Mesenchymal stem cell (in vitro differentiated cells and primary cell): ENCODE data around the gene MBNL1.
A peak's percentile ranks its signal among the peaks of the same experiment; 100 is the strongest.

ENCODE experiments used
- DNase-seq: peaks from one replicate; pipeline ENCODE4 v3.0.0-alpha.2; 2013
- H2AFZ ChIP-seq: one replicate; pipeline ENCODE4 v1.6.1; 2013; ENCODE audit warnings: low read depth, mild to moderate bottlenecking, control low read depth, inconsistent platforms, low read length, moderate library complexity
- H2AK5ac ChIP-seq: 2 replicates; pipeline ENCODE4 v1.6.1; 2013; ENCODE audit warnings: low read length, moderate library complexity, mild to moderate bottlenecking, inconsistent platforms; ENCODE audit not compliant: severe bottlenecking
- H2BK120ac ChIP-seq: one replicate; pipeline ENCODE4 v1.6.1; 2013; ENCODE audit warnings: low read depth, mild to moderate bottlenecking, inconsistent platforms, low read length, moderate library complexity
- H2BK12ac ChIP-seq, 2 experiments: one replicate each; pipeline ENCODE4 v1.6.1; 2013; ENCODE audit warnings: inconsistent platforms in 2 of 2, low read length in 2 of 2, mild to moderate bottlenecking in 2 of 2, moderate library complexity in 2 of 2, control low read depth in 1 of 2
- H2BK15ac ChIP-seq: one replicate; pipeline ENCODE4 v1.6.1; 2013; ENCODE audit warnings: mild to moderate bottlenecking, low read depth, inconsistent platforms; ENCODE audit not compliant: poor library complexity, severe bottlenecking
- H2BK5ac ChIP-seq: 2 replicates; pipeline ENCODE4 v1.6.1; 2013; ENCODE audit warnings: low read depth, mild to moderate bottlenecking, low read length, control low read depth, inconsistent platforms; ENCODE audit not compliant: poor library complexity, severe bottlenecking
- H3K14ac ChIP-seq, 2 experiments: one replicate each; pipeline ENCODE4 v1.6.1; 2013; ENCODE audit warnings: inconsistent platforms in 2 of 2, low read length in 2 of 2, control low read depth in 1 of 2, mild to moderate bottlenecking in 1 of 2, moderate library complexity in 1 of 2
- H3K18ac ChIP-seq, 2 experiments: one replicate each; pipeline ENCODE4 v1.6.1; 2013; ENCODE audit warnings: inconsistent platforms in 2 of 2, low read length in 2 of 2, control low read depth in 1 of 2, low read depth in 1 of 2, mild to moderate bottlenecking in 1 of 2
- H3K23ac ChIP-seq, 2 experiments: one replicate each; pipeline ENCODE4 v1.6.1; 2013; ENCODE audit warnings: inconsistent platforms in 2 of 2, low read length in 2 of 2, mild to moderate bottlenecking in 2 of 2, moderate library complexity in 2 of 2, control low read depth in 1 of 2
- H3K27ac ChIP-seq: 2 replicates; pipeline ENCODE4 v1.5.1; 2013; ENCODE audit warnings: mild to moderate bottlenecking, moderate library complexity, low read length, control low read depth, inconsistent platforms; ENCODE audit not compliant: poor library complexity, severe bottlenecking
- H3K27me3 ChIP-seq, 2 experiments: 2 replicates each; pipeline versions ENCODE4 v1.6.1 to v1.7.0; 2013; ENCODE audit warnings: low read length in 2 of 2, mild to moderate bottlenecking in 2 of 2, moderate library complexity in 2 of 2, control low read depth in 1 of 2, inconsistent platforms in 1 of 2; ENCODE audit not compliant: control insufficient read depth in 1 of 2, insufficient read depth in 1 of 2
- H3K36me3 ChIP-seq, 2 experiments: 2 replicates each; pipeline versions ENCODE4 v1.6.1 to v1.7.0; 2013; ENCODE audit warnings: low read length in 2 of 2, control low read depth in 1 of 2, inconsistent platforms in 1 of 2, low read depth in 1 of 2, mild to moderate bottlenecking in 1 of 2; ENCODE audit not compliant: insufficient read depth in 2 of 2, control insufficient read depth in 1 of 2
- H3K4ac ChIP-seq, 2 experiments: one replicate each; pipeline ENCODE4 v1.6.1; 2013; ENCODE audit warnings: inconsistent platforms in 2 of 2, low read length in 2 of 2, mild to moderate bottlenecking in 2 of 2, moderate library complexity in 2 of 2, control low read depth in 1 of 2, low read depth in 1 of 2
- H3K4me1 ChIP-seq: 2 replicates; pipeline ENCODE4 v1.6.1; 2013; ENCODE audit warnings: low read depth, low read length, control low read depth; ENCODE audit not compliant: control insufficient read depth, insufficient read depth
- H3K4me2 ChIP-seq: 2 replicates; pipeline ENCODE4 v1.6.1; 2013; ENCODE audit warnings: low read length, mild to moderate bottlenecking, inconsistent platforms; ENCODE audit not compliant: poor library complexity, severe bottlenecking
- H3K4me3 ChIP-seq, 2 experiments: 2 replicates each; pipeline versions ENCODE4 v1.5.1 to v1.7.0; 2013; ENCODE audit warnings: low read length in 2 of 2, mild to moderate bottlenecking in 2 of 2, control low read depth in 1 of 2, low read depth in 1 of 2; ENCODE audit not compliant: insufficient read depth in 1 of 2
- H3K79me1 ChIP-seq: replicated peaks from 2 replicates; pipeline ENCODE4 v1.6.1; 2013; ENCODE audit warnings: mild to moderate bottlenecking, control low read depth, low read length, inconsistent platforms; ENCODE audit not compliant: poor library complexity, severe bottlenecking
- H3K9ac ChIP-seq: 2 replicates; pipeline ENCODE4 v1.7.0; 2013; ENCODE audit warnings: mild to moderate bottlenecking, low read length, moderate library complexity
- H3K9me3 ChIP-seq: 2 replicates; pipeline ENCODE4 v1.7.0; 2013; ENCODE audit warnings: mild to moderate bottlenecking, low read length; ENCODE audit not compliant: control insufficient read depth
- H4K8ac ChIP-seq: one replicate; pipeline ENCODE4 v1.6.1; 2013; ENCODE audit warnings: inconsistent platforms, mild to moderate bottlenecking, low read length, moderate library complexity
- H4K91ac ChIP-seq: one replicate; pipeline ENCODE4 v1.6.1; 2013; ENCODE audit warnings: mild to moderate bottlenecking, low read length, inconsistent platforms
- WGBS: methylation state at CpG from one replicate; pipeline ENCODE4 v1.1.7; 2013; ENCODE audit warnings: mixed read lengths; 5-methylcytosine and 5-hydroxymethylcytosine counted together

The MBNL1 gene

GRCh38 chr3:152322756-152323155 is 54.0 kb downstream of the MBNL1 start:
- Histone ChIP-seq H3K27me3 (no peaks in the 10 kb centered on the region), H3K4me1 (no peaks in the 10 kb centered on the region), H3K14ac (no peak overlapping the region), H3K9ac (no peak overlapping the region), H3K23ac (no peak overlapping the region), H3K4me3 (no peak overlapping the region), H3K4ac (no peak overlapping the region), H3K4me2 (no peak overlapping the region), H3K9me3 (peaks cover 5% of the 10 kb centered on the region), H3K36me3 (peaks cover 0 to 15% of the 10 kb centered on the region in 2 experiments), H3K79me1 (no peaks in the 10 kb centered on the region), H3K18ac (no peak overlapping the region), H2BK5ac (no peak overlapping the region), H2BK12ac (no peak overlapping the region), H2BK15ac (no peak overlapping the region), H2BK120ac (no peak overlapping the region), H2AFZ (no peak overlapping the region), H4K91ac (no peak overlapping the region), H3K27ac (no peak overlapping the region), H4K8ac (no peak overlapping the region), H2AK5ac (no peak overlapping the region)
- 94% methylated on average over 1 of the region's 1 CpG for WGBS
- DNase-seq = no peak

GRCh38 chr3:152323834-152324233 is 55.1 kb downstream of the MBNL1 start:
- no peaks in the 10 kb centered on the region for H3K4me1 ChIP-seq
- 97% methylated on average over 2 of the region's 4 CpGs for WGBS
- H3K36me3 ChIP-seq = peaks cover 0 to 14% of the 10 kb centered on the region in 2 experiments

GRCh38 chr3:152325136-152325535 is 56.4 kb downstream of the MBNL1 start:
- Histone ChIP-seq H3K4me2 (no peak overlapping the region), H3K18ac (no peak overlapping the region), H4K8ac (no peak overlapping the region), H3K36me3 (peaks cover 0 to 14% of the 10 kb centered on the region in 2 experiments), H2BK12ac (no peak overlapping the region), H3K9ac (no peak overlapping the region), H2BK15ac (no peak overlapping the region), H3K27ac (no peak overlapping the region), H3K23ac (no peak overlapping the region), H4K91ac (no peak overlapping the region), H3K14ac (no peak overlapping the region), H2BK5ac (no peak overlapping the region), H3K4me1 (peaks cover 2% of the 10 kb centered on the region), H2AFZ (no peak overlapping the region), H2AK5ac (no peak overlapping the region), H3K4me3 (no peak overlapping the region), H3K4ac (no peak overlapping the region), H3K79me1 (no peaks in the 10 kb centered on the region), H3K9me3 (peaks cover 5% of the 10 kb centered on the region), H3K27me3 (no peaks in the 10 kb centered on the region), H2BK120ac (no peak overlapping the region)
- DNase-seq = no peak
- WGBS = 100% methylated on average over 2 of the region's 2 CpGs

More at GRCh38 chr3:152323834-152324233, 55.1 kb downstream of the MBNL1 start:
- Histone ChIP-seq H2BK12ac (no peak overlapping the region), H3K4me3 (peak overlapping the region in 1 of 2 experiments; percentile 8), H3K14ac (no peak overlapping the region), H3K4me2 (no peak overlapping the region), H3K18ac (no peak overlapping the region), H3K79me1 (no peaks in the 10 kb centered on the region), H3K23ac (no peak overlapping the region), H4K8ac (no peak overlapping the region), H3K27ac (no peak overlapping the region), H3K9me3 (peaks cover 5% of the 10 kb centered on the region), H2BK15ac (no peak overlapping the region), H3K9ac (no peak overlapping the region), H2BK120ac (no peak overlapping the region), H3K4ac (no peak overlapping the region), H4K91ac (no peak overlapping the region), H3K27me3 (no peaks in the 10 kb centered on the region), H2AFZ (no peak overlapping the region), H2BK5ac (no peak overlapping the region), H2AK5ac (no peak overlapping the region)
- no peak for DNase-seq

- H3K4me3 ChIP-seq = no peak overlapping the region
- H3K9me3 ChIP-seq = peaks cover 5% of the 10 kb centered on the region
- H3K36me3 ChIP-seq = peaks cover 2 to 14% of the 10 kb centered on the region in 2 experiments
- H3K14ac ChIP-seq = no peak overlapping the region
- H3K4me2 ChIP-seq = no peak overlapping the region
- peaks cover 2% of the 10 kb centered on the region for H3K4me1 ChIP-seq
- no peaks in the 10 kb centered on the region for H3K79me1 ChIP-seq
- H2BK12ac ChIP-seq = no peak overlapping the region
- H2BK15ac ChIP-seq = no peak overlapping the region
- WGBS = 69% methylated on average over 2 of the region's 2 CpGs
- H2AFZ ChIP-seq = no peak overlapping the region
- no peaks in the 10 kb centered on the region for H3K27me3 ChIP-seq
- no peak overlapping the region for H3K23ac ChIP-seq
- no peak overlapping the region for H2BK120ac ChIP-seq
- H4K8ac ChIP-seq = no peak overlapping the region
- H4K91ac ChIP-seq = no peak overlapping the region
- no peak overlapping the region for H3K27ac ChIP-seq
- H3K18ac ChIP-seq = no peak overlapping the region
- H3K9ac ChIP-seq = no peak overlapping the region
- no peak overlapping the region for H2BK5ac ChIP-seq
- H2AK5ac ChIP-seq = no peak overlapping the region
- H3K4ac ChIP-seq = no peak overlapping the region
- DNase-seq = no peak
Measured at GRCh38 chr3:152327203-152327602, 58.5 kb downstream of the MBNL1 start.
